Thyroid gland (tissue), 4 donors: ENCODE results near the gene PLD6. TPM values are rescaled to one million over a fixed set of nuclear protein-coding genes. Genes with fewer than 3 reads are reported as not detected.

ENCODE experiments used
- DNase-seq, 2 donors: peaks; one replicate each; pipeline ENCODE4 v3.0.0-alpha.2; 2019
- H3K27ac ChIP-seq, 3 donors: fragments of 200-600 bp; sonication (generic); 1 replicate in 2 of 3; 2 replicates in 1 of 3; pipeline ENCODE4 v1.5.1; 2016 to 2019; ENCODE audit warnings: mild to moderate bottlenecking in 1 of 3, moderate library complexity in 1 of 3
- H3K27me3 ChIP-seq: fragments of 200-600 bp; sonication (generic); one replicate; pipeline ENCODE4 v1.5.1; 2019
- H3K36me3 ChIP-seq, 2 donors: fragments of 200-600 bp; sonication (generic); one replicate each; pipeline ENCODE4 v1.5.1; 2016 to 2019
- H3K4me1 ChIP-seq, 2 donors: fragments of 200-600 bp; sonication (generic); one replicate each; pipeline ENCODE4 v1.5.1; 2017 to 2019
- H3K4me3 ChIP-seq, 3 donors: fragments of 200-600 bp; sonication (generic); replicated peaks in 1 of 3; 1 replicate in 2 of 3; 2 replicates in 1 of 3; pipeline ENCODE4 v1.5.1; 2016; ENCODE audit warnings: mild to moderate bottlenecking in 1 of 3
- H3K9me3 ChIP-seq: fragments of 200-600 bp; sonication (generic); one replicate; pipeline ENCODE4 v1.5.1; 2017
- POLR2A ChIP-seq, 2 donors: fragments of 450-650 bp; IDR thresholded peaks; one replicate each; pipeline ENCODE4 v1.6.1; 2017; ENCODE audit warnings: antibody characterized with exemption in 2 of 2, mild to moderate bottlenecking in 2 of 2, moderate library complexity in 1 of 2
- WGBS, 2 donors: methylation state at CpG; one replicate each; pipeline ENCODE4 v1.1.5; 2017; 5-methylcytosine and 5-hydroxymethylcytosine counted together
- intact Hi-C: fragments of 100-400 bp; cut with DNase I; formaldehyde crosslinking; loops from one replicate; pipeline ENCODE4 v1.15.1; 2023
- total RNA-seq, 4 donors: library from RNA; depleted of rRNA; stranded (reverse); fragments of >200 nt; gene quantifications; one replicate each; pipeline ENCODE4 v1.2.3, GENCODE V29; 2016
- TF ChIP-seq, protein P1 (sequence below), 6 experiments: fragments of 200-600 bp in 3 of 6; fragments of 450-650 bp in 3 of 6; sonication (generic) in 3 of 6; IDR thresholded peaks; one replicate each; pipeline ENCODE4 v1.5.1; 2016 to 2019; ENCODE audit warnings: antibody characterized with exemption in 6 of 6, mild to moderate bottlenecking in 2 of 6, inconsistent platforms in 1 of 6, moderate library complexity in 1 of 6

Gene PLD6
- total RNA-seq, 4 donors from 2014 or later, result 1.3 to 3.2 (median 2.5) TPM

DNA sequence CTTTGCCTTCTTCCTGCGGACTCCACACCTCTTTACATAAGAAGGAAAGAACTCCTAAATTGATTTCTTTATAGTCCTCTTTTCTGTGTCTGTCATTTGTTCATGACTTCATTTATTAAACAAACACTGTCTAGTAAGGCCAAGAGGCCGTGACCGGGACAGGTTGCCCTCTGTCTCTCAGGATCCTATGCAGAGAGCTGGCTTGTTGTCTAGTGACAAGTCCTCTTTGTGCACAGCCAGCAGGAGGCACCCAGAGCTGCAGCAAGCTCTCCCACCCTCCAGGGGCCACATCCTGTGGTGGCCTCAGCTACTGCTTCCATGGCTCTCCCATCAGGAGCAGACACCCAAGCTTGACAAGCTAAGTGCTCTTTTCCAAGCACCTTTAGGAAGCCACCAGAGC, 50.6 kb downstream of the PLD6 start:
- TF ChIP-seq POLR2A (IDR thresholded peaks at IDR 0.05), result no peak
- TF ChIP-seq, protein P1, sequence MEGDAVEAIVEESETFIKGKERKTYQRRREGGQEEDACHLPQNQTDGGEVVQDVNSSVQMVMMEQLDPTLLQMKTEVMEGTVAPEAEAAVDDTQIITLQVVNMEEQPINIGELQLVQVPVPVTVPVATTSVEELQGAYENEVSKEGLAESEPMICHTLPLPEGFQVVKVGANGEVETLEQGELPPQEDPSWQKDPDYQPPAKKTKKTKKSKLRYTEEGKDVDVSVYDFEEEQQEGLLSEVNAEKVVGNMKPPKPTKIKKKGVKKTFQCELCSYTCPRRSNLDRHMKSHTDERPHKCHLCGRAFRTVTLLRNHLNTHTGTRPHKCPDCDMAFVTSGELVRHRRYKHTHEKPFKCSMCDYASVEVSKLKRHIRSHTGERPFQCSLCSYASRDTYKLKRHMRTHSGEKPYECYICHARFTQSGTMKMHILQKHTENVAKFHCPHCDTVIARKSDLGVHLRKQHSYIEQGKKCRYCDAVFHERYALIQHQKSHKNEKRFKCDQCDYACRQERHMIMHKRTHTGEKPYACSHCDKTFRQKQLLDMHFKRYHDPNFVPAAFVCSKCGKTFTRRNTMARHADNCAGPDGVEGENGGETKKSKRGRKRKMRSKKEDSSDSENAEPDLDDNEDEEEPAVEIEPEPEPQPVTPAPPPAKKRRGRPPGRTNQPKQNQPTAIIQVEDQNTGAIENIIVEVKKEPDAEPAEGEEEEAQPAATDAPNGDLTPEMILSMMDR (IDR thresholded peaks at IDR 0.05), result no peak
- intact Hi-C loops, result no loop called here
- WGBS, 2 donors, result 80 to 81% methylated on average over 3 of the region's 3 CpGs
- peak overlapping the region in 1 of 3 donors; percentile 16 for H3K27ac ChIP-seq
- no peaks in the 10 kb centered on the region for H3K9me3 ChIP-seq
- peaks cover 58% of the 10 kb centered on the region in 2 donors for H3K36me3 ChIP-seq
- H3K4me3 ChIP-seq, result no peak overlapping the region
- peaks cover 27 to 35% of the 10 kb centered on the region in 2 donors for H3K4me1 ChIP-seq
- peak; percentile 32 to 34 for DNase-seq
- no peaks in the 10 kb centered on the region for H3K27me3 ChIP-seq

DNA sequence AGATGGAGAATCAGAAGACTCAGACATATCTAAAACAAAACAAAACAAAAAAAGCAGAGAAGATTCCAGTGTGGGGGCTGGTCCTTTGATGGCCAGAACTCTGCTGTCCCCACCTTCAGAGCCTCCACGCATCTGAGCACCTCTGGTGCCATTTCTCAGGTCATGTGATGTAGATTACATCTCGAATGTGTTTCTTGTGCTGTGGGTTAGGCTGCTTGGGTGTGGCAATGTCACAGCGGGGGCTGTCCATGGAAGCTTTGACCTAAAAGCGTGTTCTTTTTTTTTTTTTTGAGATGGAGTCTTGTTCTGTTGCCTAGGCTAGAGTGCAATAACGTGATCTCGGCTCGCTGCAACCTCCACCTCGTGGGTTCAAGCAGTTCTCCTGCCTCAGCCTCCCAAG, 51.2 kb downstream of the PLD6 start:
- Histone ChIP-seq H3K27me3 (no peaks in the 10 kb centered on the region), H3K4me1 (peaks cover 27 to 35% of the 10 kb centered on the region in 2 donors), H3K27ac (no peak overlapping the region), H3K4me3 (no peak overlapping the region), H3K36me3 (peaks cover 52% of the 10 kb centered on the region in 2 donors), H3K9me3 (no peaks in the 10 kb centered on the region)
- intact Hi-C loops, result no loop called here
- TF ChIP-seq, protein P1 (IDR thresholded peaks at IDR 0.05), result no peak
- TF ChIP-seq POLR2A (IDR thresholded peaks at IDR 0.05), result no peak
- no peak for DNase-seq
- 87 to 91% methylated on average over 8 of the region's 8 CpGs for WGBS, 2 donors

DNA sequence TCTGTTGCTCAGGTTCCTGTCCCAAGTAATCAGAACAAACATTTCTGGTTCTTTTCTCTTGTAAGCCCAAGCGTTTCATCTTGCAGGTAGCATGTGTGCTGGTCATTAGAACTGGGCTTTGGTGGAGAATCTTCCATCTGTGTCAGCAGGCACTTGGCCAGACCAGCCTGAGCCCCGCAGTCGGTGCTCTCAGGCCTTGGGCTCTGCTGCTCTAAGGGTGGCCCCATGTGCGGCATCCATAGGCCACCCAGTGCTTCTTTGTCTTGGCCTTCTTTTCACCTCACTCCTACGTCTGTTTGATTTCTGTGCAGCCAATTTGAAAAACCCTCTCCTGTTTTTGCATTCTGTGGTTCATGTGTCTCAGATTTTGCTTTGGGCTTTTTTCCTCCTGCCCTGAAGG, 51.6 kb downstream of the PLD6 start:
- no peak overlapping the region for H3K27ac ChIP-seq
- 94 to 97% methylated on average over 5 of the region's 5 CpGs for WGBS, 2 donors
- no peaks in the 10 kb centered on the region for H3K27me3 ChIP-seq
- H3K4me1 ChIP-seq, result peaks cover 27 to 35% of the 10 kb centered on the region in 2 donors
- H3K4me3 ChIP-seq, result no peak overlapping the region
- H3K9me3 ChIP-seq, result no peaks in the 10 kb centered on the region
- no peak for DNase-seq
- peaks cover 48% of the 10 kb centered on the region in 2 donors for H3K36me3 ChIP-seq
- intact Hi-C loops, result no loop called here
- TF ChIP-seq, protein P1 (IDR thresholded peaks at IDR 0.05), result no peak
- no peak for TF ChIP-seq POLR2A (IDR thresholded peaks at IDR 0.05)

DNA sequence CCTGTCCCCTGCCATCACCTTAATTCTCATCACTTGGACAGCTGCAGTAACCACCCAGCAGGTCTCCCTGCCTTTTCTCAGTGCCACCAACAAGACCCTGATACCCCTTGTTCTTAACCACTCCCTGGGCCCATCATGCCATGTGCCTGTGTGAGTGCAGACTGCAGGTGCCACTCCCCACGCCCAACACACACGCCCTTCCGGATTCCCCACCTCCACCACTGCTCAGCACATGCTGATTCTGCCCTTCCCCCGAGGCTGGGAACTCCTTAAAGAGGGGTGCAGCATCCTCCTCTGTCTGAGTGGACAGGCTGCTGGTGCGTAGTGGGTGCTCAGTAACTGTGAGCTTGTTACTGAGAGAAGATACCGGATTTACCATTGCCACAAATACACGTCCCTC, 52.4 kb downstream of the PLD6 start:
- H3K9me3 ChIP-seq, result no peaks in the 10 kb centered on the region
- WGBS, 2 donors, result 74 to 80% methylated on average over 7 of the region's 7 CpGs
- H3K4me3 ChIP-seq, result no peak overlapping the region
- H3K27me3 ChIP-seq, result no peaks in the 10 kb centered on the region
- intact Hi-C loops, result no loop called here
- H3K4me1 ChIP-seq, result peaks cover 27 to 35% of the 10 kb centered on the region in 2 donors
- peaks cover 39 to 42% of the 10 kb centered on the region in 2 donors for H3K36me3 ChIP-seq
- no peak for DNase-seq
- no peak for TF ChIP-seq POLR2A (IDR thresholded peaks at IDR 0.05)
- TF ChIP-seq, protein P1 (IDR thresholded peaks at IDR 0.05), result no peak
- H3K27ac ChIP-seq, result no peak overlapping the region

DNA sequence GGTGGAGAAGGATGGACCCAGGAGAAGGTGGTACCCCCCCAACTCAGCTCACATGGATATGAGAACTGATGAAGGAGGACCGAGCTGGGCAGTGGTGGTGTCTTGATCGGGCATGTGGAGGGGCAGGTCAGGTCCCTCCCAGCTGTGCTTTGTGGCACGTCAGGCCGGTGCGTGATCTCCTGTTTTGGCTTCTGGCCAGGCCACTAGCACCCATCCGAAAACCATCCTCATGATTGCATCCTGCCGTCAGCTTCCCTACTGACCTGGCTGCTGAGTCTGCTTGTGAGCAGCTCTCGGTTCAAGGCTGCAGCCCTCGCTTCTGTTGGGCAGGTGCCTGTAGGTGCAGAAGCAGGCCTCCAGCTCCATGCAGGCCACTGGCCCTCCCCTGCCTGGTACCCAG, 53.1 kb downstream of the PLD6 start:
- H3K9me3 ChIP-seq, result no peaks in the 10 kb centered on the region
- WGBS, 2 donors, result 92% methylated on average over 9 of the region's 9 CpGs
- no peak for TF ChIP-seq POLR2A (IDR thresholded peaks at IDR 0.05)
- TF ChIP-seq, protein P1 (IDR thresholded peaks at IDR 0.05), result no peak
- H3K36me3 ChIP-seq, result peaks cover 33 to 41% of the 10 kb centered on the region in 2 donors
- no peaks in the 10 kb centered on the region for H3K27me3 ChIP-seq
- H3K4me3 ChIP-seq, result no peak overlapping the region
- no peak overlapping the region for H3K27ac ChIP-seq
- intact Hi-C loops, result no loop called here
- H3K4me1 ChIP-seq, result peaks cover 27 to 35% of the 10 kb centered on the region in 2 donors
- DNase-seq, result no peak
